GM19328 (cell line): ENCODE measurements around the gene SRSF12.
A peak's percentile ranks its signal among the peaks of the same experiment; 100 is the strongest.
"Not testable (repeated sequence)": the region's sequence is repeated elsewhere in the genome, so short reads cannot be mapped to it uniquely, and the experiment has no call there.

Experiments
- ATAC-seq: cut with Tn5 transposase; IDR thresholded peaks from one replicate; pipeline ENCODE4 v1.9.1; 2021; ENCODE audit warnings: mild to moderate bottlenecking, moderate library complexity; ENCODE audit not compliant: unreplicated experiment

The SRSF12 gene

DNA sequence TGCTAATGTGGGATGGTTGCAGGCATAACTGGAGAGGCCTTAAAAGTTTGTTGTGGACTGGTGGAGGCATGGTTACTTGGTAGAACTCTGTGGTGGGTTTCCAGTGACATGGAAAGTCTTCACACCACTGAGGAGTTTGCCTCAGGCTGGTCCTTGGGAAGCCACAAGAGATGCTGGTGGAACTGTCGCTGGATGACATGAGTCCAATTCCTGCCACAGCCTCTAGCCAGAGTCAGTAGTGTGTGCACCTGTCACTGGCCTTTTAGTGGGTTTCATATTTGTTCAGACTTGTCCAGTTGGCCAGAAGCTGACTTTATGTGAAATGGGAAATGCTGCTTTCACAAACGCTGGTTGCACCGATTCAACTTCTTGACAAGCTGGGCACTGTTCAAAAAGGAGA lies 13.7 kb upstream of the SRSF12 start:
- no peak for ATAC-seq

DNA sequence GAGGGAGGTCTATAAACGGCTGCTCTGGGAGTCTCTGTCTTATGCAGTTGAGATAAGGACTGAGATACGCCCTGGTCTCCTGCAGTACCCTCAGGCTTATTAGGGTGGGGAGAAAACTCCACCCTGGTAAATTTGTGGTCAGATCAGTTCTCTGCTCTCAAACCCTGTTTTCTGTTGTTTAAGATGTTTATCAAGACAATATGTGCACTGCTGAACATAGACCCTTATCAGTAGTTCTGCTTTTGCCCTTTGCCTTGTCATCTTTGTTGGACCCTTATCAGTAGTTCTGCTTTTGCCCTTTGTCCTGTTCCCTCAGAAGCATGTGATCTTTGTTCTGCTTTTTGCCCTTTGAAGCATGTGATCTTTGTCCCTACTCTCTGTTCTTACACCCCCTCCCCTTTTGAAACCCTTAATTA lies 10.4 kb upstream of the SRSF12 start:
- ATAC-seq: not testable (repeated sequence)

DNA sequence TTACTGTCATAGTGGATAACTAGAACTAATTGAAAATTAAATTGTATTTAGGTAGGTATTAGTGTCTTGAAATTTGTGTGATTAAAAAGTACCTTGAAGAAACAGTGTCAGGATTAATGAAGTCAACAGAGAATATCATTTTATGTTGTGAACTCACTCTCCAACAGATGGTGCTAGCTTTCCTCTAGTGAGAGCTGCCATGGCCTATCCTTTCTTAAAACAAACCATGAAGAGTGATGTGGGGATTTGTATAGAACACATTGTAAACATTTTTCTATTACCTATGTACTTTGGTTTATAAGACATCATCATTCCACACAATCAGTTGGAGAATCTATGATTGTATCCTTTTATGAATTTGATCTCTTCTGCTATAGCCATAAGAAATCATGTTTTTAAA lies 4.8 kb upstream of the SRSF12 start:
- no peak for ATAC-seq

DNA sequence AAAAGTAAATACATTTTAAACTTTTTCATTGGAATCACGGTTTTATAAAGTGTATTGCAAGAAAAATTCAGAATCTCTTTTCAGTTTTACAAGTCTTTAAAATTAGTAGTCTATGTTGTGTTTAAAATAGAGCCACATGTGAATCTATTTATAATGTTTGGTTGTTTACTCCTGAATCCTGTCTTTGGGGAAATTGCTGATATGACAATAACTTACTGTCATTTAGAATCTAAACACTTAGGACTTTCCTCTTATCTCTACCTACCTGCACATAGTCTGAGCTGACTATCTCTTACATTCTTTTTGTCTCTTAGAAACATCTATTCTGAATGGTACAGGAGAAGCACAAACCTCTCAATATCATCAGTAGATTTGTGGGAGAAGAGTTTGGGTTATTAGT lies 4.1 kb upstream of the SRSF12 start:
- ATAC-seq: no peak

DNA sequence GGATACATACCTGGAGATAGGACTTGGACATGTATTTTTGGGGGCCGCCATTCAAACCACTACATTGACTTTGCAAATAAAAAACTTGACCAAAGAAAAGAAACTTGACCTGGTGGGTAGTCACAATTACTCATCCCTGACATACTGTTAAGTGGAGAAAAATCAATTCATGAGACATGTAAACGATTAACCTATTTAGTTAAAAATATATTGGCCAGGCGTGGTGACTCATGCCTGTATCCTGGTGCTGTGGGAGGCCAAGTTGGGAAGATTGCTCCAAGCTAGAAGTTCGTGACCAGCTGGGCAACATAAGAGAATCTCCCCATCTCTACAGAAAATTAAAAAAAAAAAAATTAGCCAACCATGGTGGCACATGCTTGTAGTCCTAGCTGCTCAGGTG lies 2.5 kb upstream of the SRSF12 start:
- no peak for ATAC-seq

DNA sequence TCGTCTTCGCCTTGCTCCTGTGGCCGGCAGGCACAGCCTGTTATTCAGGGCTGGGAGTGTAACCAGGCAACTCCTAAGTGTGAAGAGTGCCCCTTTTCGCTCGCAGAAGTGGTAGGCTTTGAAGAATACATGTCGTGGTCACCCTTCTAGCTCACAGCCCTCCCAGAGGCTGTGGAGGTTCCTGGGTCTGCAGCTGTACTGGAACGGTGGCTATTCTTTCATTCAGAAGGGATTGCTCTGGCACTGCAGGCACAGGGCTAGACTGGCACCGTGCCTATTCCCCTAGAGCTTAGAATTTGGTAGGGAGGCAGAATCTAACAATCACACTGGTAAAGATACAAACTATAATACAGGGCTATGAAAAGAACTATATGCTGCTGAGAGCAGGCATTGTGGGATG lies 1.1 kb upstream of the SRSF12 start:
- ATAC-seq: no peak

DNA sequence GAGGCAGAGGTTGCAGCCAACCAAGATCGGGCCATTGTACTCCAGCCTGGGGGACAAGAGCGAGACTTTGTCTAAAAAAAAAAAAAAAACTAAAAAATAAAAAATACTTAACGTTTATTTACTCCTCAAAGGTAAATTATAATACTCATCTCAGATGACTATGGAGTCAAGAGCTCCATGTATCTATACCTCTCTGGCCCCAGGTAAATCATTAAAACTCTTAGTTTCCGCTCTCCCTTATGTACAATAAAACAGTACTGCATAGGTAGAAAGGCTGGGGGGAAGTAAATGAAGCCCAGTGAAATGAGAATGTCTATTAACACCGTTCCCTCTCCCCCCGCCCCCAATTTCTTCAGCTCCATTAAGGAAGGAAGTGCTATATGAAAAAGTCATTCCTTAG lies 1.2 kb downstream of the SRSF12 start:
- no peak for ATAC-seq

DNA sequence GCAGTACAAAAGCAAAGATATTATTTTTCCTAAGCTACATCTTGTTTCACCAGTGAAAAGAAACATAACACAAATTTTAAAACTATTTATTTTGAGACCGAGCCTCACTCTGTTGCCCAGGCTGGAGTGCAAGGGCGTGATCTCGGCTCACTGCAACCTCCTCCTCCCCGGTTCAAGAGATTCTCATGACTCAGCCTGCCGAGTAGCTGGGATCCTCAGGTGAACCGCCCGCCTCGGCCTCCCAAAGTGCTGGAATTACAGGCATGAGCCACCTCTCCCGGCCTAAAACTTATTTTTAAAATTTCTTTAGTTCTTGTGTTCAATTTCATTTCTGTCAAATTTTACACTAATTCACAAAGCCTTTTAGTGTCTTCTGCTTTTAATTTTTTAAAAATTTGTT lies 5.9 kb downstream of the SRSF12 start:
- no peak for ATAC-seq

DNA sequence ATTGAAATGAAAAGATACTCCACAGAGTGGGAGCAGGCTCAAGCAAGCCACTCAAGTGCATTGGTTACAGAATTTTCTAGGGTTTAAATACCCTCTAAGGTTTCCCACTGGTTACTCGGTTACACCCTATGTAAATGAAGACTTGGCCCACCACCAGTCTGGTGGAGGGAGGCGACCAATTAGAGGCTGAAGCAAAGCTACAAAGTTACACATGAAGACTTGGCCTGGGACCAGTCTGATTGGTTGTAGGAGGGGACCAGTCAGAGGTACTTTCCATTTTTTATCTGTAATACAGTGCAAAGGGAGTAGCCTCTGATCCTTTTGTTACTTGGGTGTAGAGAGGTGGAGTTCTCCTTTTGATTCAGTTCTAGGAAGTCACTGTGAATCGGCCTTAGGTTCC lies 7.6 kb downstream of the SRSF12 start:
- no peak for ATAC-seq

DNA sequence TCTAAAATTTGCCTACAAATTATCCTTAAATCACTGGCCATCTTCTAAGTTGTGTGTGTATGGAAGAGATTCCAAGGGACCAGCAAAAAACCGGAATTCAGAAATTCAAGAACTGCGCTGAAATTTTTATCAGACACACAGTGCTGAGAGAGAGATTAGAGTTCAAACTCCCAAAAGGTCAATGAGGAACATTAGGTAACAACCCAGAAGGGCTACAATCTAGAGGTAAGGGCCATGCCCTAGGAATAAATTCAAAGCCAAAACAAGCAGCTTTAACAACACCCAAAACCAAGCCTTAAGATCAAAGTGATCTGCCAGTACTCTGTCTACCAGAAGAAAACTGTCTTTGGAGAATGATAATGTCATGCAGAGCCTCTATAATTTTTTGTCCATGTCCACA lies 17.8 kb downstream of the SRSF12 start:
- ATAC-seq: no peak

DNA sequence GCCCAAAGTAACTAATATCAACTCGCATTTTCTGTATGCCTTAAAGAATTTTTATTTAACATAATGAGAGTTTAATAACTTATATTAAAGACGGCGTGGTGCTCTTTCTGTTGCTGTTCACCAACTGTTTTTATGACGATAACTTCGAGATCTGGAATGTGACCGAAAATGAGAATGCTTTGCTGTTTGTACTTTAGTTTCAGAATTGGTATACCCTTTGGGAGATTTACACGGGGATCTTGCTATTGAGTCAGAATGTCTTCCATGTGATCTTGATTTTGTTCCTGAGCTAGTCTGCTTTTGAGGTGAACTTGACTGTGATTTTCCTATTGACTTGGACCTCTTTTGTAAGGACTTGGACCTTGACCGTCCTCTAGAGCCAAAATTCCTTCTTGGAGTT lies 19.4 kb downstream of the SRSF12 start:
- ATAC-seq: no peak

DNA sequence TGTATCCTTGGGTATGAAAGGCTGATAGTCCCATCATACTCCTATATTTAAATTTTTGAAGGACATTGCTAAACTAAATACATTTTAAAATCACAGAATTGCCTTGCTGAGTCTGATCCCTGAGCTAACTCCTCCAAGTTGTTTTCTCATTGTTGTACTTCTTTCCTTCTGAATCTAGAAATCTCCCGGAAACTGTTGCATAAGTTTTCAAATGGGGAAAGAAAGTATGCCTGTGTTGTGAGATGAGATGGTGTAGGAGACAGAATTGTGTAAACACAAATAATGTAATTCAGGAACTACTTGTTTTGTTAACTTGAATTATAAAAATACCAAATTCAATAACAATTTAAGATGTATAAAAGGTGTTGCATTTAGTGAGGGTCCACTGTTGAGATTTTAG lies 30.0 kb downstream of the SRSF12 start:
- no peak for ATAC-seq

DNA sequence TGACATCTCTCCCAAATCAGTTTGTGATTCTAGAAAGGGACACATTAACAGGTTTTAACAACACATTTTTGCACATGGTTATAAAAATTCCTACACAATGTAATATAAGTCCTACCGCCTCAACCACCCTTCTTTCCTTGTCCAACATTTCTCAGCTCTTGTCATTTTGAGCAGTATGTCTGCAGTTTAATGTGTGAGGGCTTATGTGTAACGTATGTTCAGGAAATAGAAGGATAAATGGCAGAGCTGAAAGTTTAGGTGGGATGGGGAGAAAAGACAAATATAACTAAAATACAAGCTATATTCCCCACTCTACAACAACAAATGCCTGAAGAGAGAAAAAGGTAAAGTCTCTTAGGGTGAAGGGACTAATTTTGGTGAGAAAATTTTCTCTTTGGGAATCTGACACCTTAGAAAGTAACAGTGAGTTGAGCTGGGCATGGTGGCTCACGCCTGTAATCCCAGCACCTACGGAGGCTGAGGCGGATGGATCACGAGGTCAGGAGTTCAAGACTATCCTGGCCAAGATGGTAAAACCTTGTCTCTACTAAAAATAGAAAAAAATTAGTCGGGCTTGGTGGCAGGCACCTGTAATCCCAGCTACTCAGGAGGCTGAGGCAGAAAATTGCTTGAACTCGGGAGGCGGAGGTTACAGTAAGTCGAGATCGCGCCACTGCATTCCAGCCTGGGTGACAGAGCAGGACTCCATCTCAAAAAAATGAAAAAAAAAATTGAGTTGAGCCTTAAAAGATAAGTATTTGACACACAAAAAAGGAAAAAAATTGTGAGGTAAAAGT lies 32.3 kb downstream of the SRSF12 start:
- no peak for ATAC-seq

DNA sequence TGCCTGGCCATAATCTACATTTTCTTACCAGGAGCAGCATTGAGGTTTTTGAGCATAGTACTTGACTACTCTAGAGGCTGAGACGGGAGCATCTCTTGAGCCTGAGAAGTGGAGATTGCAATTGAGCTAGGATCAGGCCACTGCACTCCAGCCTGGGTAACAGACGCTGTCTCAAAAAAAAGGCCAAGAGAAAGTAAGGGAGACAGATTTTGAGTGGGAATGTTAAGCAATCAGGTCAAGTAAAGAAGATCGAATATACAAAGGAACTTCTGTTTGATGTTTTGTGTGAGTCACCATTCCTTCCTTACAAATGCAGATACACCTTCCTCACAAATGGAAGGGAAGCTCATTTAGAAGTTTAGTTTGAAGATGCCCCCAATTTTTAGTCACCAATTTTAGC lies 32.9 kb downstream of the SRSF12 start:
- no peak for ATAC-seq

DNA sequence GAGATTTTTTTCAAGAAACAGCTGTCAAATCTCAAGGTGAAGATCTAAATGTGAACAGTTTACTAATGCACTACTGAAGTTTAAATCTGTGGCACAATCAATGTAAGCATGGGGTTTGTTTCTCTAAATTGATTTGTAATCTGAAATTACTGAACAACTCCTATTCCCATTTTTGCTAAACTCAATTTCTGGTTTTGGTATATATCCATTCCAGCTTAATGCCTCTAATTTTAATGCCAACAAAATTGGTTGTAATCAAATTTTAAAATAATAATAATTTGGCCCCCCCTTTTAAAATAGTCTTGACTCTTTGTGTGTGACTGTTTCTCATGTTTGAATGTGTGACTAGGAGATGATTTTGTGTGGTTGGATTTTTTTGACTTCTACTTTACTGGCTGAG lies 33.3 kb downstream of the SRSF12 start:
- ATAC-seq: no peak

DNA sequence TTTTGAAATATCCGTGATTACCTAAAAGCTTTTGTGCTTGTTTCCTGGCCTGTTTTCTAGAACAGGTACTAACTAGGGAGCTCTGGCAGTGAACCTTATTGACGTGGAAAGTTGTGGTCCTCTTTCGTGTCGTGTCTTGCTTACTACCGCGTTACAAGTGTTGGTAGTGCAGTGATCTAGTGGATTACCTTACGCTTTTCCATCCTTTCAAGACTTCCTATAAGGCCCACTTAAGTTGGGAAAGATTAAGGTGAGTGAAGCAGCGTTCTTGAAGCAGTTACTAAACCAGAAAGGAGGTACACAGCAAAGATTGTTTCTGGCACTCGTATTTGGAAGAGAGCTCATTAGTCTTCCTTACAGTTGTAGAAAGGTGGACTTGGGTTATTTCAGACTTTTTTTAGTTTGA lies 35.4 kb downstream of the SRSF12 start:
- ATAC-seq: no peak

DNA sequence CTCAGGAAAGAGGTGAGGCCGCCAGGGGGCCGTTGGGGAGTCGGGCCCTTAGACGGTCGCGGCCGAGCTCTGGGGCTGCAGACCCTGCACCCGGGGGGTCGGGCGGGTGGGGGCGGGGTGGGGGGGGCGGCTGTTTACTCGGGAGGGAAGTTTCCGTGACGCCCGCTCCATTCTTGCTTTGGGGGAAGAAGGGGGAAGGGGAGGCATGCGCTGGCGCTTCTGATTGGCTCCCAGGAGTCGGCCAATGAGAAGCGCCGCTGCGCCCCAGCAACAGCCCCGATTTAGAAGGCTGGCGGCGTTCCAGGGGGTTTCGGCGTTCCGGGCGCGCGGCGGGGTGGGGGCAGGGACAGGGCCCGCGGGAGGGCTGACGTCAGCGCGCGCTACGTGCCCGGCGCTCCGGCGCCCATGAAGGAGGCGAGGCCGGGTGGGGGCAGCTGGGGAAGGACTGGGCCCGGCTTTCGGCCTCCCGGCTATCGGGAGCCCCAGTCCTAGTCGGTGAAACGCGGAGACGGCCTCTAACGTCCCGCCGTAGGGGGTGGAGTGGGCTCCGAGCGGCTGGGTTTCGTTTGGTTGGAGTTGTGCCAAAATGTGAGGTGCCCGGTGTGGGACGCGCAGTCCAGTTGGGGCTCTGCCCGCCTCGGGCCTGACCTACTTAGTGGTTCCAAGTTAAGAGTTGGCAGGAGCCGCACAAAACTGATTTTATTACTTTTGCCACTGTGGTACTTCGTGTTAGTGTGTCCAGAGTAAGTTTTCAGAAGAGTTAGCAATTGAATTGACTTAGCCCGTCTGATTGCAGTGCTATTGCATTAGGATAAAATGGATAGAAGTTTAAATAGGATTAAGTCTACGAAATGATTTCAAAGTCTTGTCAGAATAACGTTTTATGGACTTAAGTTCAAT lies 36.2 kb downstream of the SRSF12 start:
- peak; percentile 50 for ATAC-seq

DNA sequence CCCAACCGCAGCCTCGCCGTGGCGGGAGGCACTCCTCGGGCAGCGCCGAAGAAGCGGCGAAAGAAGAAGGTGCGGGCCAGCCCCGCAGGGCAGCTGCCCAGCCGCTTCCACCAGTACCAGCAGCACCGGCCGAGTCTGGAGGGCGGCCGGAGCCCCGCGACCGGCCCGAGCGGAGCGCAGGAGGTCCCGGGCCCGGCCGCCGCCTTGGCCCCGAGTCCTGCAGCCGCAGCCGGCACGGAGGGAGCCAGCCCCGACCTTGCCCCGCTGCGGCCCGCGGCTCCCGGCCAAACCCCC lies 36.8 kb downstream of the SRSF12 start:
- ATAC-seq: peak; percentile 10

DNA sequence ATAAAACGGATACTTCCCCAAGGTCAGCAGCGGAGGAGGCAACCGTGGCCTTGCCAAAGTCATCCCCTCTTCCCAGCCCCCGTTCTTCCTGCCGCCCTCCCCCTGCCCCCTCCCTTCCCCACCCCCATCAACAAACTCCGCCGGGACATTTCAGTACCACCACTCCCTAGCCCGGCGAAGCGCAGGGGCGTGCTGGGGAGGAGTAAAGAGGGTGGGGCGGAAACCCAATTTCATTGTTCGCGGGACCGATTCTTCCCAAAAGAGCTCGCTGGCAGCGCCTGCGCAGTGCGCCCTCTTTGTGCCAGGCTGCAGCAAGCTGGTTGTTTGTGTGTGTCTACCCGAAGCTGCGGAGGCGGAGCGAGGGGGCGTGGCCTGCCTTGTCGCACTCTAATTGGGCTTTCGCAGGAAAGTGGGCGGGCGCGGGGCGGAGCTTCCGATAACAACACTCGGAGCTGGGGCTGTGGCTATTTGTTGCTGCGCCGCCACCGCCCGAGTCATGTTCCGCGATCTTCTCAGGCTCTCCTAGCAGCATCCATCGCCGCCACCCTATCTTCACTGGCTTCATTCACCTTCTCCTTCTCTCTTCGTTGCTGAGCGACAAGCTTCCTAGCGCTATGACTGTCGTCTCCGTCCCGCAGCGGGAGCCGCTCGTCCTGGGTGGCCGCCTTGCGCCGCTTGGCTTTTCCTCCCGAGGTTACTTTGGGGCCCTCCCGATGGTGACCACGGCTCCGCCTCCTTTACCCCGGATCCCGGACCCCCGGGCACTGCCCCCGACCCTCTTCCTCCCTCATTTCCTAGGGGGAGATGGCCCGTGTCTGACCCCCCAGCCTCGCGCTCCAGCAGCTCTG lies 37.4 kb downstream of the SRSF12 start, which contains the start of gene PNRC1:
TSS of gene PNRC1 (plus strand) at position 471 of the 848 bp plus-strand sequence. CDS start at position 615, 144 bp downstream.
- ATAC-seq: peak; percentile 69

DNA sequence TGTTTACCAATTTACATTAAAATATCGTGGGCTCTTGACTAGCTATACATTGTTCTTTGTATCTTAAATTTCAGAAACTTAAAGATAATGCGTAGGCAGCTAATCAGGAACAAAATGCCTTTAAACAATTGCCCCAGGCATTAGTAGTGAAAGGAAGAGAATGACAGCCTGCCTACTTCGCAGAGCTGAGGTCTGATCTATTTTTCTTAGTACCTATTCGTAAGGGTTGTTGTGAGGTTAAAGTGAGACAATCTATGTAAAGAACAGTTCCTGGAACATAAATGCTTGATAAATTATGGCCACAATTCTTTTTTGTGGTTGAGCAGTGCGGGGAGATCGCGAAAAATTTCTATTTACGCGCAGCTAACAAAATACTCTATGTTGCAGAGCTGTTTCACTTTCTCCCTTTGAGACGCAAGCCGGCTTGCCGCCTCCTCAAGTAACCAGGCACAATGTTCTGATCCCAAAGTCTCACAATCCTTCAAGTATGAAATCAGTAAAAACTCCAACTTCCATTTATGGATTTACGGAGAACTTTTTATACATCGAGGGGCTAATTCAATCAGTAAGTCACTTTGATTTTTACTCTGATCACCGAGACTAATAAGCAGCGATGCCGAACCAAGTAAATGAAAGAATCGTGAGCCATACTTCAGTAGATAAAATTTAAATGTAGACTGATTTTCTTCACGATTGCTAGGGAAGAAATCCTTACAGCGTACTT lies 38.2 kb downstream of the SRSF12 start:
- no peak for ATAC-seq

DNA sequence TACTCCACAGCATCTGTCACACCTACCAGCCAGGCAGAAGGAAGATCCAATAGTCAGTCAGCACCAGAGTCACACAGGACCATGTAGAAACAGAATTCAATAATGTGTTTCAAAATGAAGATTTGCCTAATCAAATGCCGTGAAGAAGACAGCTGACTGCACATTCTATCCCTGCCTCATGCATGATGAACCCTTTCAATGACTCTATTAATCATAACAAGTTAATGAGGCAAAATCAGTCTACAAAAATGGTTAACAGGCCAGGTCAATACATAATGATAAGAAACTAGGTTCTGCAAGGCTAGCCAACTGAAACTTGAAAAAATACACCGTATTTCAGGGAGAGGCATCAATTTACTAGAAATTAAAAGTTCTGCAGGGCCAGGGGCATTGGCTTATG lies 44.0 kb downstream of the SRSF12 start:
- ATAC-seq: no peak
